Natural killer cell (primary cell): Measurements from ENCODE around the gene KSR2. TPM values are rescaled to one million over a fixed set of nuclear protein-coding genes. Genes with fewer than 3 reads are reported as not detected.
A peak's percentile ranks its signal among the peaks of the same experiment; 100 is the strongest.

Experiments
- ATAC-seq, 3 donors: fragments of 150-1000 bp in 2 of 3; fragments of 200-7000 bp in 1 of 3; cut with Tn5 transposase; 1 replicate in 1 of 3; 2 replicates in 2 of 3; pipeline ENCODE4 v1.10.0; 2021; ENCODE audit warnings: mild to moderate bottlenecking in 2 of 3, moderate library complexity in 2 of 3
- DNase-seq, 2 donors: peaks; one replicate each; pipeline versions ENCODE4 v3.0.0 to v3.0.0-alpha.2; 2013 to 2021; ENCODE audit warnings: mixed read lengths in 1 of 2
- H3K27ac ChIP-seq: one replicate; pipeline ENCODE4 v1.5.1; 2013; ENCODE audit warnings: mild to moderate bottlenecking, low read length
- H3K27me3 ChIP-seq: one replicate; pipeline ENCODE4 v1.6.1; 2013; ENCODE audit warnings: low read length; ENCODE audit not compliant: control insufficient read depth, insufficient read depth
- H3K36me3 ChIP-seq: one replicate; pipeline ENCODE4 v1.6.1; 2013; ENCODE audit warnings: low read length; ENCODE audit not compliant: control insufficient read depth, insufficient read depth
- H3K4me1 ChIP-seq: one replicate; pipeline ENCODE4 v1.6.1; 2013; ENCODE audit warnings: low read length; ENCODE audit not compliant: control insufficient read depth, insufficient read depth
- H3K4me3 ChIP-seq: one replicate; pipeline ENCODE4 v1.5.1; 2013; ENCODE audit warnings: low read length
- H3K9me3 ChIP-seq: one replicate; pipeline ENCODE4 v1.6.1; 2013; ENCODE audit warnings: low read length; ENCODE audit not compliant: control insufficient read depth, insufficient read depth
- H3K27ac Mint-ChIP-seq, 2 donors: one replicate each; pipeline ENCODE4 v1.8.0; 2022; ENCODE audit warnings: mild to moderate bottlenecking in 2 of 2, mixed read lengths in 2 of 2, moderate library complexity in 1 of 2
- H3K27me3 Mint-ChIP-seq, 2 donors: one replicate each; pipeline ENCODE4 v1.8.0; 2022; ENCODE audit warnings: low read depth in 2 of 2, mixed read lengths in 2 of 2
- H3K36me3 Mint-ChIP-seq: one replicate; pipeline ENCODE4 v1.8.0; 2022; ENCODE audit warnings: mixed read lengths
- H3K4me1 Mint-ChIP-seq, 2 donors: one replicate each; pipeline ENCODE4 v1.8.0; 2022; ENCODE audit warnings: mixed read lengths in 2 of 2
- H3K4me3 Mint-ChIP-seq: one replicate; pipeline ENCODE4 v1.8.0; 2022; ENCODE audit warnings: mild to moderate bottlenecking, moderate library complexity, mixed read lengths
- H3K9me3 Mint-ChIP-seq, 2 donors: one replicate each; pipeline ENCODE4 v1.8.0; 2022; ENCODE audit warnings: mixed read lengths in 2 of 2
- CTCF ChIP-seq: fragments of 200-600 bp; IDR thresholded peaks from one replicate; pipeline ENCODE4 v1.8.0; 2022; ENCODE audit warnings: antibody characterized with exemption
- WGBS: methylation state at CpG from one replicate; pipeline ENCODE4 v1.1.7; 2013; ENCODE audit warnings: missing lambda C conversion rate; ENCODE audit not compliant: insufficient coverage; 5-methylcytosine and 5-hydroxymethylcytosine counted together
- intact Hi-C: fragments of 100-400 bp; cut with micrococcal nuclease; formaldehyde crosslinking; loops from one replicate; pipeline ENCODE4 v1.14.2; 2022
- total RNA-seq, 4 donors: library from RNA; stranded (reverse); fragments of 120-200 nt in 1 of 4; gene quantifications; one replicate each; pipeline versions ENCODE4 v1.2.3 to v1.2.4, GENCODE V29; 2013 to 2022

KSR2 gene
- total RNA-seq, 3 donors from 2014 or later (not counting 1 experiment from before 2014, with no cell fraction given): not detected

GRCh38 chr12:117901631-117902030, 67.2 kb downstream of the KSR2 start:
- H3K9me3 Mint-ChIP-seq: no peaks in the 10 kb centered on the region
- WGBS: 100% methylated on average over 3 of the region's 8 CpGs
- intact Hi-C loops: no loop called here
- H3K4me1 ChIP-seq: no peaks in the 10 kb centered on the region
- H3K27me3 ChIP-seq: no peaks in the 10 kb centered on the region
- no peaks in the 10 kb centered on the region for H3K9me3 ChIP-seq
- no peak overlapping the region for H3K27ac Mint-ChIP-seq
- ATAC-seq: no peak
- no peaks in the 10 kb centered on the region for H3K4me1 Mint-ChIP-seq
- H3K4me3 Mint-ChIP-seq: no peak overlapping the region
- no peaks in the 10 kb centered on the region for H3K27me3 Mint-ChIP-seq
- H3K36me3 Mint-ChIP-seq: no peaks in the 10 kb centered on the region
- no peak for DNase-seq
- TF ChIP-seq CTCF: no peak
- no peaks in the 10 kb centered on the region for H3K36me3 ChIP-seq
- no peak overlapping the region for H3K4me3 ChIP-seq
- H3K27ac ChIP-seq: no peak overlapping the region

- Histone ChIP-seq H3K4me1 (no peaks in the 10 kb centered on the region), H3K4me3 (no peak overlapping the region), H3K9me3 (no peaks in the 10 kb centered on the region), H3K36me3 (no peaks in the 10 kb centered on the region), H3K27me3 (no peaks in the 10 kb centered on the region), H3K27ac (no peak overlapping the region)
- no peaks in the 10 kb centered on the region for H3K4me1 Mint-ChIP-seq
- 94% methylated on average over 2 of the region's 4 CpGs for WGBS
- peaks cover 0 to 2% of the 10 kb centered on the region in 2 donors for H3K9me3 Mint-ChIP-seq
- intact Hi-C loops: no loop called here
- no peak for DNase-seq
- no peak for ATAC-seq
- no peak overlapping the region for H3K4me3 Mint-ChIP-seq
- no peaks in the 10 kb centered on the region for H3K36me3 Mint-ChIP-seq
- H3K27ac Mint-ChIP-seq: no peak overlapping the region
- TF ChIP-seq CTCF: no peak
- no peaks in the 10 kb centered on the region for H3K27me3 Mint-ChIP-seq
These were observed 68.2 kb downstream of the KSR2 start for GRCh38 chr12:117900561-117900960.

- DNase-seq: peak in 1 of 2 donors; percentile 7
- H3K4me3 Mint-ChIP-seq: no peak overlapping the region
- intact Hi-C loops: no loop called here
These were observed 71.2 kb downstream of the KSR2 start for GRCh38 chr12:117897372-117898161.

More at GRCh38 chr12:117897372-117898161, 71.2 kb downstream of the KSR2 start:
- ATAC-seq: no peak
- Histone ChIP-seq H3K9me3 (no peaks in the 10 kb centered on the region), H3K27ac (no peak overlapping the region), H3K4me1 (no peaks in the 10 kb centered on the region), H3K27me3 (no peaks in the 10 kb centered on the region), H3K4me3 (no peak overlapping the region), H3K36me3 (no peaks in the 10 kb centered on the region)
- peaks cover 0 to 2% of the 10 kb centered on the region in 2 donors for H3K9me3 Mint-ChIP-seq
- peaks cover 0 to 3% of the 10 kb centered on the region in 2 donors for H3K27me3 Mint-ChIP-seq
- WGBS: 61% methylated on average over 13 of the region's 14 CpGs
- H3K27ac Mint-ChIP-seq: no peak overlapping the region
- H3K4me1 Mint-ChIP-seq: no peaks in the 10 kb centered on the region
- no peak for TF ChIP-seq CTCF
- H3K36me3 Mint-ChIP-seq: no peaks in the 10 kb centered on the region
